GM12873 (cell line): Measurements from ENCODE around the gene GDAP2.

ENCODE experiments used
- CTCF ChIP-seq: IDR thresholded peaks from 2 replicates; pipeline ENCODE4 v1.5.1; 2012; ENCODE audit warnings: low read depth, mild to moderate bottlenecking, moderate library complexity, low read length, control low read depth; ENCODE audit not compliant: insufficient read depth; ENCODE audit errors: missing control alignments

Gene GDAP2

GRCh38 chr1:117899801-117900200, 29.6 kb downstream of the GDAP2 start:
- TF ChIP-seq CTCF, result no peak

- no peak for TF ChIP-seq CTCF
These were observed 31.9 kb downstream of the GDAP2 start for GRCh38 chr1:117897551-117897950.

GRCh38 chr1:117895482-117896114, 33.8 kb downstream of the GDAP2 start:
- peak; percentile 74 for TF ChIP-seq CTCF

GRCh38 chr1:117894078-117894477, 35.3 kb downstream of the GDAP2 start:
- no peak for TF ChIP-seq CTCF

GRCh38 chr1:117892512-117892911, 36.9 kb downstream of the GDAP2 start:
- TF ChIP-seq CTCF, result no peak

- TF ChIP-seq CTCF, result no peak
These were observed 39.0 kb downstream of the GDAP2 start for GRCh38 chr1:117890452-117890851.

- no peak for TF ChIP-seq CTCF
These were observed 43.2 kb downstream of the GDAP2 start for GRCh38 chr1:117886101-117886795.
